ENCODE measurements around the gene PPP1R16B.

The PPP1R16B gene

GRCh38 chr20:38843346-38843745 lies 37.8 kb downstream of the PPP1R16B start:
- H3K27ac ChIP-seq: no peak overlapping the region
- H3K27me3 ChIP-seq (ENCODE audit: insufficient read depth, low read depth): no peaks in the 10 kb centered on the region
- H3K4me1 ChIP-seq (ENCODE audit: low read depth, poor library complexity, severe bottlenecking): peaks cover 32% of the 10 kb centered on the region
- no peak overlapping the region for H3K9ac ChIP-seq
- no peaks in the 10 kb centered on the region for H4K20me1 ChIP-seq (ENCODE audit: insufficient read depth)
- no peaks in the 10 kb centered on the region for H3K36me3 ChIP-seq (ENCODE audit: insufficient read depth)
- no peak for TF ChIP-seq CTCF (conservative IDR thresholded peaks at IDR 0.05; ENCODE audit: low read depth, low read length)
- no peak overlapping the region for H2AFZ ChIP-seq (ENCODE audit: low read depth)
- H3K4me3 ChIP-seq (IDR thresholded peaks at IDR 0.05; ENCODE audit: insufficient read depth, low read depth, low read length): no peak overlapping the region
- peak overlapping the region; percentile 48 for H3K4me2 ChIP-seq
- H3K79me2 ChIP-seq (ENCODE audit: insufficient read depth, low read depth): no peaks in the 10 kb centered on the region

- no peaks in the 10 kb centered on the region for H3K27me3 ChIP-seq (ENCODE audit: insufficient read depth, low read depth)
- no peaks in the 10 kb centered on the region for H4K20me1 ChIP-seq (ENCODE audit: insufficient read depth)
- no peak overlapping the region for H2AFZ ChIP-seq (ENCODE audit: low read depth)
- no peaks in the 10 kb centered on the region for H3K79me2 ChIP-seq (ENCODE audit: insufficient read depth, low read depth)
- peaks cover 32% of the 10 kb centered on the region for H3K4me1 ChIP-seq (ENCODE audit: low read depth, poor library complexity, severe bottlenecking)
- TF ChIP-seq CTCF (conservative IDR thresholded peaks at IDR 0.05; ENCODE audit: low read depth, low read length): no peak
- no peaks in the 10 kb centered on the region for H3K36me3 ChIP-seq (ENCODE audit: insufficient read depth)
- H3K27ac ChIP-seq: no peak overlapping the region
- no peak overlapping the region for H3K4me2 ChIP-seq
- H3K9ac ChIP-seq: no peak overlapping the region
- no peak overlapping the region for H3K4me3 ChIP-seq (IDR thresholded peaks at IDR 0.05; ENCODE audit: insufficient read depth, low read depth, low read length)
Measured at GRCh38 chr20:38844963-38845362, 39.5 kb downstream of the PPP1R16B start.

GRCh38 chr20:38847840-38848239 lies 42.3 kb downstream of the PPP1R16B start:
- no peak overlapping the region for H2AFZ ChIP-seq (ENCODE audit: low read depth)
- no peaks in the 10 kb centered on the region for H3K27me3 ChIP-seq (ENCODE audit: insufficient read depth, low read depth)
- H3K79me2 ChIP-seq (ENCODE audit: insufficient read depth, low read depth): no peaks in the 10 kb centered on the region
- peaks cover 14% of the 10 kb centered on the region for H3K4me1 ChIP-seq (ENCODE audit: low read depth, poor library complexity, severe bottlenecking)
- no peak overlapping the region for H3K4me3 ChIP-seq (IDR thresholded peaks at IDR 0.05; ENCODE audit: insufficient read depth, low read depth, low read length)
- no peak overlapping the region for H3K9ac ChIP-seq
- no peak overlapping the region for H3K27ac ChIP-seq
- no peaks in the 10 kb centered on the region for H4K20me1 ChIP-seq (ENCODE audit: insufficient read depth)
- TF ChIP-seq CTCF (conservative IDR thresholded peaks at IDR 0.05; ENCODE audit: low read depth, low read length): no peak
- no peak overlapping the region for H3K4me2 ChIP-seq
- no peaks in the 10 kb centered on the region for H3K36me3 ChIP-seq (ENCODE audit: insufficient read depth)

- Histone ChIP-seq H3K9ac (no peak overlapping the region), H3K4me1 (ENCODE audit: low read depth, poor library complexity, severe bottlenecking) (peaks cover 11% of the 10 kb centered on the region), H3K27ac (no peak overlapping the region), H3K4me2 (no peak overlapping the region), H3K36me3 (ENCODE audit: insufficient read depth) (no peaks in the 10 kb centered on the region), H2AFZ (ENCODE audit: low read depth) (no peak overlapping the region), H3K79me2 (ENCODE audit: insufficient read depth, low read depth) (no peaks in the 10 kb centered on the region), H3K27me3 (ENCODE audit: insufficient read depth, low read depth) (no peaks in the 10 kb centered on the region), H3K4me3 (IDR thresholded peaks at IDR 0.05; ENCODE audit: insufficient read depth, low read depth, low read length) (no peak overlapping the region), H4K20me1 (ENCODE audit: insufficient read depth) (no peaks in the 10 kb centered on the region)
- no peak for TF ChIP-seq CTCF (conservative IDR thresholded peaks at IDR 0.05; ENCODE audit: low read depth, low read length)
Measured at GRCh38 chr20:38853759-38854158, 48.3 kb downstream of the PPP1R16B start.
